HUES6 (cell line): ENCODE data around the gene ARHGEF3.

Experiments
- H3K27ac ChIP-seq: 2 replicates; pipeline ENCODE4 v1.7.0; 2013; ENCODE audit warnings: low read depth, mild to moderate bottlenecking, low read length, inconsistent platforms
- H3K27me3 ChIP-seq: 2 replicates; pipeline ENCODE4 v1.6.1; 2013; ENCODE audit warnings: low read length; ENCODE audit not compliant: control insufficient read depth, insufficient read depth
- H3K36me3 ChIP-seq: 2 replicates; pipeline ENCODE4 v1.6.1; 2013; ENCODE audit warnings: low read length; ENCODE audit not compliant: control insufficient read depth, insufficient read depth
- H3K4me1 ChIP-seq: 2 replicates; pipeline ENCODE4 v1.6.1; 2013; ENCODE audit warnings: low read length; ENCODE audit not compliant: control insufficient read depth, insufficient read depth
- H3K4me3 ChIP-seq: 2 replicates; pipeline ENCODE4 v1.5.1; 2013; ENCODE audit warnings: low read depth, low read length
- H3K9ac ChIP-seq: one replicate; pipeline ENCODE4 v1.6.1; 2013; ENCODE audit warnings: mild to moderate bottlenecking, low read length
- H3K9me3 ChIP-seq: 2 replicates; pipeline ENCODE4 v1.6.1; 2013; ENCODE audit warnings: low read depth, low read length; ENCODE audit not compliant: control insufficient read depth, insufficient read depth

ARHGEF3 gene

GRCh38 chr3:56778893-56779292, 22.9 kb downstream of the ARHGEF3 start:
- no peaks in the 10 kb centered on the region for H3K4me1 ChIP-seq
- H3K27me3 ChIP-seq: no peaks in the 10 kb centered on the region
- no peak overlapping the region for H3K4me3 ChIP-seq
- H3K9me3 ChIP-seq: no peaks in the 10 kb centered on the region
- no peaks in the 10 kb centered on the region for H3K36me3 ChIP-seq
- no peak overlapping the region for H3K9ac ChIP-seq
- no peak overlapping the region for H3K27ac ChIP-seq

DNA sequence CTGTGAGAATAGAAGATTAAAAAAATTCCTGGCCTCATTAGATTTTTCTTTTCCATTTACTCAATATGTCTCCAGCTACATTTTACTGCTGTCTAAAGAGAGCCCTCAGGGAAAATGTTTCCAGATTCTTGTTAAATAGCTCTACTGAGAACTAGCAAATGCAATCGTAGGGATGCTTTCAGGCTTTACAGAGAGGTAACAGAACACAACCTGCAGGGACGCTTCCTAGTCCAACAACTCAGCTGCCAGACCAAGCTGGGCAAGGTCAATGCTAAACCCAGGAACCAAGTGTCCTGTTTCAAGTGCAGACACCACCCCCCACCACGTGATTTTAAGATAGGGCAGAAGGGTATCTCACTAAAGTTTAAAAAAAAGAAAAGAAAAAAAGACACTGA, 25.2 kb downstream of the ARHGEF3 start:
- Histone ChIP-seq H3K9me3 (no peaks in the 10 kb centered on the region), H3K27ac (no peak overlapping the region), H3K9ac (no peak overlapping the region), H3K36me3 (no peaks in the 10 kb centered on the region), H3K4me1 (no peaks in the 10 kb centered on the region), H3K27me3 (no peaks in the 10 kb centered on the region), H3K4me3 (no peak overlapping the region)

DNA sequence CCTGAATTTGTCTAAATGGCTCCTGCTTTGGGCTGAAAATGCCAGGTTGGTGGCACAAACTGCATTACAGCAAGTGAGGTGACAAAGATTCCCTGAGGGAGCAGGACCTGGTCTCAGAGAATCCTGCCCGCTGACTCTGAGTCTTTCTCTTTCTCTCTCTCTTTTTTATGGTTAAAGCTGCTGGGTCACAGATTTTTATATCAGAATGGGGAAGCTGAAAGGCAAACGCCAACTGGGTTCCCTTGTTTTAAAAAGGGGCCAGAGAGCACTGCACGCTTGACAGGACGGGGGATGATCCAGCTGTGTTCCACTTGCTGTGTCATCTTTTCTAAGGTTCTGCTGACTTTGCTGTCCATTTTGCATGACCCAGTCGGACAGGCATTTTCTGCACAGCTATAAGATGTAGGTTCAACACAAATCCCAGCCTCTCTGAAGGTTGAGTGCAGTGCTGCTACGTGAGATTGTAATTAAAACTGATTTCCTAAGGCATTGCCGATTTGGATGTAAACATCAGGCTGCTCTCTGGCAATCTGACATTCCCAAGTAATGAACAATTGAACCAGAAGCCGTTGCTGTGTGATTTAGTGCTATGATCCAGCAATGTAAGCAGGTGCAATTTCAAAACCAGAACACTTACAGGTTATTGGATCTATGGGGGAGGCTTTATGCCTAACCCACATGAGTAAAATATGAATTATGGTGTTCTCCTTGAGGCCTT, 25.8 kb downstream of the ARHGEF3 start:
- no peaks in the 10 kb centered on the region for H3K36me3 ChIP-seq
- no peak overlapping the region for H3K9ac ChIP-seq
- no peak overlapping the region for H3K27ac ChIP-seq
- no peaks in the 10 kb centered on the region for H3K9me3 ChIP-seq
- H3K4me1 ChIP-seq: no peaks in the 10 kb centered on the region
- no peak overlapping the region for H3K4me3 ChIP-seq
- no peaks in the 10 kb centered on the region for H3K27me3 ChIP-seq

- Histone ChIP-seq H3K9ac (no peak overlapping the region), H3K9me3 (no peaks in the 10 kb centered on the region), H3K4me3 (no peak overlapping the region), H3K27me3 (no peaks in the 10 kb centered on the region), H3K4me1 (no peaks in the 10 kb centered on the region), H3K27ac (no peak overlapping the region), H3K36me3 (no peaks in the 10 kb centered on the region)
Measured at GRCh38 chr3:56775445-56775837, 26.3 kb downstream of the ARHGEF3 start.

GRCh38 chr3:56773986-56774385, 27.8 kb downstream of the ARHGEF3 start:
- no peaks in the 10 kb centered on the region for H3K9me3 ChIP-seq
- no peak overlapping the region for H3K4me3 ChIP-seq
- H3K27ac ChIP-seq: no peak overlapping the region
- no peak overlapping the region for H3K9ac ChIP-seq
- H3K4me1 ChIP-seq: no peaks in the 10 kb centered on the region
- H3K36me3 ChIP-seq: no peaks in the 10 kb centered on the region
- H3K27me3 ChIP-seq: no peaks in the 10 kb centered on the region

GRCh38 chr3:56772952-56773938, 28.5 kb downstream of the ARHGEF3 start:
- H3K27me3 ChIP-seq: no peaks in the 10 kb centered on the region
- H3K4me3 ChIP-seq: no peak overlapping the region
- no peaks in the 10 kb centered on the region for H3K9me3 ChIP-seq
- H3K9ac ChIP-seq: no peak overlapping the region
- H3K36me3 ChIP-seq: no peaks in the 10 kb centered on the region
- H3K4me1 ChIP-seq: no peaks in the 10 kb centered on the region
- H3K27ac ChIP-seq: no peak overlapping the region

DNA sequence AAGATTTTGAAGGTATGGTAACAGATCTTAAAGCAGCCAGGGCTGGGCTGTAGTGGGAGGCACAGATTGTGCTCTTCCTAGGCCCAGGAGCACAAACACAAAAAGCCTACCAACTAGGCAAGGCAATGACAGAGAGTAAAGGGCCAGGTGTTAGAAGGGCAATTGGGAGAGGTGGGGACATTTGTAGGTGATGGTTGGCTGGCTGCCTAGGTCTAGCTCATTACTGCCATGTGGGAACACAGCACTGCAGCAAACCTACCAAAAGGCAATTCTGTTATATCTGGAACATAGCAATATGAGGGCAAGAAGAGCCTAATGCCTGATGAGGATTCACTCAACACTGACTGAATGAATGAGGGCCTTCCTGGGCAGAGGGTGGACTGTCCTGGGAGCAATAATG, 30.4 kb downstream of the ARHGEF3 start:
- no peaks in the 10 kb centered on the region for H3K27me3 ChIP-seq
- no peak overlapping the region for H3K9ac ChIP-seq
- H3K36me3 ChIP-seq: no peaks in the 10 kb centered on the region
- H3K27ac ChIP-seq: no peak overlapping the region
- H3K4me1 ChIP-seq: no peaks in the 10 kb centered on the region
- no peaks in the 10 kb centered on the region for H3K9me3 ChIP-seq
- H3K4me3 ChIP-seq: no peak overlapping the region

DNA sequence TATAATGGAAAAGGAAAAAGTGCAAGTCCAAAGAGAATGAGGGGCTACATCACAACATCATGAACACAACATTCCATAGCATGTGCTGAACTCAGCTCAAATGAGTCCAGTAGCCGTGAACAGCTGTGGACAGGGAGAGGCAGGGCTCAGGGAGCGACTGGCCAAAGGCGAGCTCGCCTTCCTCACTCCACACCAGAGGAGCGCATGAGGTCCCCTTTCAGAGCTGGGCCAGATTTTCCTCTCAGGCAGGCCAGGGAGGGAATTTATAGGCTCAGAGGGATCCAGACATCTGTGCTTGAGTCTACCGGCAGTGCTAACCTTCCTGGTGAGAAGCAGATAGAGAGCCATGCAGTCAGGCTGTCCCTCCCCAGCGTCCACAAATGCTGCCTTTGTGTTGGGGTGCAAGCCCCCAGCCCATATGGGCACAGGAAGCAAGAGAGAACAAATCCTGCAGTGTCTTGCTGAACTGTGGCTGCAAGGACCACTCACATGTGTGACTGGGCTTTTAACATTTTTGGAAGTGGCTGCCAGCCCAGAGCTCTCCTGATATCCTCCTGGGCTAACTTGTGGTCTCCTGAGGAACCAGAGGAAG, 32.5 kb downstream of the ARHGEF3 start:
- H3K9ac ChIP-seq: no peak overlapping the region
- H3K36me3 ChIP-seq: no peaks in the 10 kb centered on the region
- H3K9me3 ChIP-seq: no peaks in the 10 kb centered on the region
- no peaks in the 10 kb centered on the region for H3K27me3 ChIP-seq
- no peak overlapping the region for H3K27ac ChIP-seq
- no peak overlapping the region for H3K4me3 ChIP-seq
- peaks cover 6% of the 10 kb centered on the region; the same call in 1 of the 2 replicates for H3K4me1 ChIP-seq

DNA sequence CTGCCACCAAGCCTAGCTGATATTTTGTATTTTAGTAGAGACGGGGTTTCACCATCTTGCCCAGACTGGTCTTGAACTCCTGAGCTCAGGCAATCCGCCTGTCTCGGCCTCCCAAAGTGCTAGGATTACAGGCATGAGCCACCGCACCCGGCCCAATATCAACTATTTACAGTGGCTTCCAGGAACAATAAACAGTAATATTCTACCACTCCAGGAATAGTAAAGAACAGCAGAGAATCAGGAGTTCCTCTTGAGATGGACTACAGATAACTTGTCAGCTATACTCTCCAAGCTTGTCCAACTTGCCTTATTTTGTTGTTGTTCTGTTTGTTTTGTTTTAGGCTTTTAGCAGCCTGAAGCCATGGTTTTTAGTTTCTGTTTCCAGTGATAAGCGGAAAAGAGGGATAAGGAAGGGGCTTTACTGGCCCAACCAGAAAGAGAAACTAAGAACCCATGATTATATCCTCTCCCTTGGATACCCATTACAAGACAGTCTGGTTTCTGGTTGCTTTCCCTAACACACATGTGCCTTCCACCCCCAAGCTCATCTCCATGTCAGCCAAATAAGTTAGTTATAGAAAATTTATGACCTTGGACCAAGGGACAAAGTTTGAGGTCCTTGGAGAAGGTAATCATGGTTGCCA, 36.7 kb downstream of the ARHGEF3 start:
- Histone ChIP-seq H3K4me3 (no peak overlapping the region), H3K27me3 (no peaks in the 10 kb centered on the region), H3K27ac (no peak overlapping the region), H3K9ac (no peak overlapping the region), H3K4me1 (peaks cover 17% of the 10 kb centered on the region), H3K9me3 (no peaks in the 10 kb centered on the region; the same call in 1 of the 2 replicates), H3K36me3 (no peaks in the 10 kb centered on the region)

GRCh38 chr3:56764184-56764583, 37.6 kb downstream of the ARHGEF3 start:
- H3K9ac ChIP-seq: no peak overlapping the region
- no peak overlapping the region for H3K27ac ChIP-seq
- H3K27me3 ChIP-seq: no peaks in the 10 kb centered on the region
- no peaks in the 10 kb centered on the region; the same call in 1 of the 2 replicates for H3K9me3 ChIP-seq
- H3K4me3 ChIP-seq: no peak overlapping the region
- H3K36me3 ChIP-seq: no peaks in the 10 kb centered on the region
- H3K4me1 ChIP-seq: peaks cover 17% of the 10 kb centered on the region
